GM12875 (cell line): ENCODE results near the gene WASF2.

Source experiments
- H3K4me3 ChIP-seq: one replicate; pipeline ENCODE4 v1.5.1; 2011; ENCODE audit warnings: low read depth, low read length, control low read depth
- CTCF ChIP-seq: IDR thresholded peaks from 2 replicates; pipeline ENCODE4 v1.5.1; 2011; ENCODE audit warnings: low read depth, mild to moderate bottlenecking, control low read depth, inconsistent platforms, low read length, moderate library complexity, borderline replicate concordance; ENCODE audit not compliant: insufficient read depth

Gene WASF2

DNA sequence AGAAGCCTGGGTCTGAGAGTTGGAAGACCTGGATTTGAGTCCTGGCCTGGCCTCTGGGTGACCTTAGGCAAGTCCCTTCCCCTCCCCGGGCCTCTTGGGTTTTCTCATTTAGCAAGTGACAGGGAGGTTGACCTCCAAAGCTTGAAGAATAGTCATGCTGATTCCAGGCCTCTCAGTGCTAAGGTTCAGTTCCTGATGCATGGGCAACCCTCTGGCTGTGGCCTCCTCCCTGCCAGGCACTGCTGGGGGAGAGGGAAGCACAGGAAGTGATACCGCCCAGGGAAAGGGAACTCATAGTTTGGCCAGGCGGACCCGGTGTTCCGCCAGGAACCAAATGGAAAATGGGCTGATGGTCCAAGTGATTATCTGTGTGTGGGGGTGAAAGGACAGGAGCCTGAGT lies 23.6 kb upstream of the WASF2 start:
- TF ChIP-seq CTCF, result no peak
- H3K4me3 ChIP-seq, result no peak overlapping the region

DNA sequence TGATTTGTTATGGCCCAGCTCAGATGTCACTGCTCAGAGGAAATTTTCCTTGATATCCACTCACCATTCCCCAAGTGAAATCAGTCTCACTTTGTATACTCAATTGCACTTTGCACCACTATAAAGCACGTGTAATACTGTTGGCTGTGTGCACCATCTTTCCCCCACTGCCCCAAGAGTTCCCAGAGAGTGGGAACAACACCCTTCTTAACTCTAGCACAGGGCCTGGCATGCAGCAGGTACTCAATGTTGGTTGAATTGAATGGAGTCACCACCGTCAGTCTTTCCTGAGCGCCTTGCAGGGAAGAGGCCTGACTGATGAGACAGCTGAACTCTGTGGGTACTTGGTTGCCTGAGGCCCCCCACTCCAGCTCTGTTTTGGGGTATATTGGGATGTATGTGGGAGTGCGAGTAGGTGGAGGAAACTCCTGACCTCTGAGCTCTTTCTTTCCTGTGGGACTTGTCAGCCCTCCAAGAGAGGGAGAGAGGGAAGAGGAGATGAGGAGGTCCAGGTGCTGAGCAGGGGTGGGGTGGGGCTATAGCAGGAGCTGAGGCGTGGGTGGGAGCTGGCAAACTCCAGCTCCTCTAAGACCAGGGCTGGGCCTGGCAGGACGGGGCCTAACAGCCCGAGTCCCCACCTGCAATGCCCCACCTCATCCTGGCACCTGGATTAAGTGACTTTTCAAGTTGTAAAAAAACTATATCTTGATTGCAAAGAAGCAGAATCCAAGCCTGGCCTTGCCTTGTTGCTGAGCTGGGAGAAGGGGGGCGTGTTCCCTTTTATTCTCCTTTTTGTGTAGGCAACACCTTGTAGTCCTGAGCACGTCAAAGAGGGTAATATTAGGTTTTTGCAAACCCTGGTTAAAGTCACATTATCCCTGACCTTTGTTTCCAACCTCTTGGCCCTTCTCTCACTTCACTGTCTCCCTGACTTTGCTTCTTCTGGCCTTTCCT lies 19.4 kb upstream of the WASF2 start:
- no peak for TF ChIP-seq CTCF

DNA sequence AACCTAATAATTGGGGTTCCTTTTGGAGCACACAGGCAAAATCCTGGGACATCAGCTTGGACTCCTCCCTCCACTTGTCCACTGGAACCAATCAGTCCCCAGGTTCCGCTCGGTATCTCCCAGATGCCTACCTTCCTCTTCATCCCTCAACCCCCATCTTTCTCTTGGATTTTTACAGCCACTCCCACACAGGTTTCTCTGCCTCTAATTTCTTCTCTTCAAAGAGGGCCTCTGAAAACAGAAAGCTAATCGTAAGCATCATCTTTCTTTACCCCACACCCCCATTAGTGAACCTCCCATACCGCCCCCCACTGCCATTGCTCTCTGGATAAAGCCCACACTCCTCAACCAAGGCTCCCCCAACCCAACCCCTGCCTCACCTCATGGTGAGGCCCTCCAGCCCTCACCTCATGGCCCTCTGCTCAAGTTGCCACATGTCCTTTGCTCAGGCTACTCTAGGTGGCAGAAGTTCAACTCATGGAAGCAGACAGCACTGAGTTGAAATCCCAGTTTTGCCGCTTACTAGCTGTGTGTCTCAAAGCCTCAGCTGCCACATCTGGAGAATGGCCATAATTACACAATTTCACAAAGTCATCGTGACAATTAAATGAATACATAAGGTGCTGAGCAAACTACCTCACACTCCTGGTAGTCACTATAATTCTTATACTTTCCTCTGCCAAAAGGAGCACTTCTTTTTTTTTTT lies 18.1 kb upstream of the WASF2 start:
- H3K4me3 ChIP-seq, result no peak overlapping the region
- 0 out of 2 replicates have a peak, but pooled peaks have one; percentile 4 for TF ChIP-seq CTCF

More for the DNA sequence above, 19.4 kb upstream of the WASF2 start:
- H3K4me3 ChIP-seq, result no peak overlapping the region

GRCh38 chr1:27506703-27507102 lies 16.7 kb upstream of the WASF2 start:
- no peak overlapping the region for H3K4me3 ChIP-seq

GRCh38 chr1:27505420-27505680 lies 15.4 kb upstream of the WASF2 start:
- TF ChIP-seq CTCF, result no peak
- H3K4me3 ChIP-seq, result no peak overlapping the region

More at GRCh38 chr1:27506703-27507102, 16.7 kb upstream of the WASF2 start:
- TF ChIP-seq CTCF, result no peak

- H3K4me3 ChIP-seq, result no peak overlapping the region
- TF ChIP-seq CTCF, result no peak
Observed at GRCh38 chr1:27504588-27505419, 14.8 kb upstream of the WASF2 start.
